Fibroblast of lung (primary cell): ENCODE data around the gene C1S.

Experiments
- EZH2 ChIP-seq: IDR thresholded peaks from 2 replicates; pipeline ENCODE4 v1.5.1; 2012; ENCODE audit warnings: low read length, control low read depth, mild to moderate bottlenecking; ENCODE audit errors: missing control alignments
- TF ChIP-seq, protein P1 (sequence below), 2 donors: IDR thresholded peaks in 1 of 2; conservative IDR thresholded peaks in 1 of 2; 1 replicate in 1 of 2; 2 replicates in 1 of 2; pipeline ENCODE4 v1.5.1; 2011 to 2012; ENCODE audit warnings: low read length in 2 of 2, control low read depth in 1 of 2, inconsistent platforms in 1 of 2, low read depth in 1 of 2, mild to moderate bottlenecking in 1 of 2

DNA sequence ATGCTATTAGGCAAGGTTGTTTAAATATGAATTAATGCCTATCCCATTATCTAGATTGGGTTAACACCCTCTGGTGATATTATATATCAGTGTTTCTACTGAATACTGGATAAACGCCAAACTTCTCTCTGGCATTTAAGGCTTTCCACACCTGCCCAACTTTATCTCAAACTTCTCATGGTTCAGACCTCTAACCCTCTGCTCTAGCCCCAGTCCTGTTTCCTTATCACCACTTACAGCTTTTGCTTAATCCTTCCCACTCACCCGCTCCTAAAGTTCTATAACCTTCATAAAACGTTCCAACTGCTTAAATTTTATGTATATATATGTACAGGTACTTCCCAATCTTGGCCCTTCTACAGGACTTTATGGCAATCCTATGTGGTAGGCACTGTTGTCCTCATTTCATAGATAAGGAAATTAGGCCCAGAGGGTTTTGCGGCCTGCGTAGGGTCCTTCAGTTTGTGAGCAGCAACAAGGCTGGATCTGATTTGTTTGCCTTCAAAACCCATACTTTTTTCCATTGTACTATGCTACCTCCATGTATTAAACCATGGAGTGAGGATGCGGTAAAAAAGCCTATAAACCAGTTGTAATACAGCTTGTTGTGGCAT is 43.5 kb upstream of the C1S start:
- no peak for TF ChIP-seq EZH2
- TF ChIP-seq, protein P1, sequence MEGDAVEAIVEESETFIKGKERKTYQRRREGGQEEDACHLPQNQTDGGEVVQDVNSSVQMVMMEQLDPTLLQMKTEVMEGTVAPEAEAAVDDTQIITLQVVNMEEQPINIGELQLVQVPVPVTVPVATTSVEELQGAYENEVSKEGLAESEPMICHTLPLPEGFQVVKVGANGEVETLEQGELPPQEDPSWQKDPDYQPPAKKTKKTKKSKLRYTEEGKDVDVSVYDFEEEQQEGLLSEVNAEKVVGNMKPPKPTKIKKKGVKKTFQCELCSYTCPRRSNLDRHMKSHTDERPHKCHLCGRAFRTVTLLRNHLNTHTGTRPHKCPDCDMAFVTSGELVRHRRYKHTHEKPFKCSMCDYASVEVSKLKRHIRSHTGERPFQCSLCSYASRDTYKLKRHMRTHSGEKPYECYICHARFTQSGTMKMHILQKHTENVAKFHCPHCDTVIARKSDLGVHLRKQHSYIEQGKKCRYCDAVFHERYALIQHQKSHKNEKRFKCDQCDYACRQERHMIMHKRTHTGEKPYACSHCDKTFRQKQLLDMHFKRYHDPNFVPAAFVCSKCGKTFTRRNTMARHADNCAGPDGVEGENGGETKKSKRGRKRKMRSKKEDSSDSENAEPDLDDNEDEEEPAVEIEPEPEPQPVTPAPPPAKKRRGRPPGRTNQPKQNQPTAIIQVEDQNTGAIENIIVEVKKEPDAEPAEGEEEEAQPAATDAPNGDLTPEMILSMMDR (conservative IDR thresholded peaks at IDR 0.05 in 1 of 2, IDR thresholded peaks at IDR 0.05 in 1 of 2; ENCODE audit: low read depth in 1 of 2, low read length in 2 of 2), result no peak
